GM21825 (cell line): ENCODE results near the gene SGPL1.
"Not testable (repeated sequence)": the region's sequence is repeated elsewhere in the genome, so short reads cannot be mapped to it uniquely, and the experiment has no call there.

ENCODE experiments used
- ATAC-seq: cut with Tn5 transposase; IDR thresholded peaks from one replicate; pipeline ENCODE4 v1.9.1; 2021; ENCODE audit warnings: mild to moderate bottlenecking, moderate library complexity; ENCODE audit not compliant: unreplicated experiment

Gene SGPL1

GRCh38 chr10:70917635-70918034, 101.9 kb downstream of the SGPL1 start:
- ATAC-seq = no peak

- ATAC-seq = no peak
Observed at GRCh38 chr10:70918851-70919530, 103.2 kb downstream of the SGPL1 start.

DNA sequence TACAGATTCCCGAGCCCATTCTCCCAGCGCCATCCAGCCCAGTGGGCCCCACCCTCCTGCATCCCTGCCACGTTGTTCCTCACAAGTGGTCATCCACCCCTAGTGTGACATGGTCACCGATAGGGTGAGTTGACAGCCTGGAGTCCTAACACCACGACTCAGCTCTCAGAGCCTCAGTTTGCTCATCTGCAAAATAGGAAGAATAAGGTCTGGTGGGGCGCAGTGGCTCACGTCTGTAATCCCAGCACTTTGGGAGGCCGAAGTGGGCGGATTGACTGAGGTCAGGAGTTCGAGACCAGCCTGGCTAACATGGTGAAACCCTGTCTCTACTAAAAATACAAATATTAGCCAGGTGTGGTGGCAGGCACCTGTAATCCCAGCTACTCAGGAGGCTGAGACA, 104.2 kb downstream of the SGPL1 start:
- not testable (repeated sequence) for ATAC-seq

DNA sequence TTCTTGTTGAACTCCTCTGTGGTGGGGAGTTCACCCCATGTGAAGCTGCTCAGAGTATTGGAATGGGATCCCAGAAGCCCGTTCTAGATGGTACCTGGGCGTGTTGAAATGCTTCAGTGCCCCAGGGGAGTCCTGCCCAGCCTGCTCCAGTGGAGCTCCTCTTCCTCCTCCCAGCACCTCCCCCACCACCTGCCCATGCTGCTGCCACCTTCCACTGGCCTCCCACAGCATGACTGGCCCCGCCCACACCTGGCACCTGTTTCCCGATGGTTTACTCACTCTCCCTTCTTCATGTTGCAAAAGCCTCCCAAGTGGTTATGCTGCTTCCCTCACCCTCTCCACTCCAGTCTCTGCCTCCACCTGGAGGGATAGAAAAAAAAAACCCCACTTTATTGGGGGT, 104.8 kb downstream of the SGPL1 start:
- no peak for ATAC-seq

DNA sequence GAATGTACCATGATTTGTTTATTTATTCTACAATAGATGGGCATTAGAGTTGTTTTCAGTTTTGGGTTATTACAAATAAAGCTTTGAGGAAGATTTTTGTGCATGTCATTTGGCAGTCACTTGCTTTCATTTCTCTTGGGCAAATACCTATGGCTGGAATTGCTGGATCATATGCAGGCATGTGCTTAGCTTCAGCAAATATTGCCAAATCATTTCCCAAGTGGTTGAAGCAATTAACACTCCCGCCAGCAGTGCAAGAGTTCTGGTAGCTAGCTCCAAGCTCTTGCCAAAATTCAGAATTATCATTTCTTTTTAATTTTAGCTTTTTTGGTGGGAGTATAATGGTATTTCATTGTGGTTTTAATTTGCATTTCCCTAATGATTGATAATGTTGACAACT, 105.5 kb downstream of the SGPL1 start:
- ATAC-seq = no peak

DNA sequence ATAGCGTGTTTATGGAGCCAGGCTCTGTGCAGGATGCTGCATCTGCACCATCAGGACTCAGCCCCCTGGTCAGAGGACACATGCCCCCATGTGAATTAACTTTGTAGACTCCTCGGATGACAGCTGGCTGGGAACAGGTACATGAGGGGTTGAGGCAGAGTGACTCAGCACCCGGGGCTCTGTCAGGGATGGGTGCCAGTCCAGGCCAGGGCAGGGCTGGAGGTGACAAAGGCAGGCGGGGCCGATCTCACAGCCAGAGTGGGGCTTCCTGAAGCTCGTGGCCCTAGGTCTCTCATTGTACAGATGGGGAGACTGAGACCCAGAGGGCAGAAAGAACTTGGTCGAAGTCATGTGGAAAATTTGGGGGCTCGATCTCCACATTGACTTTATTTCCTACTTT, 107.9 kb downstream of the SGPL1 start:
- no peak for ATAC-seq

- no peak for ATAC-seq
Observed at GRCh38 chr10:70925377-70926225, 109.9 kb downstream of the SGPL1 start.

GRCh38 chr10:70926226-70927000, 110.7 kb downstream of the SGPL1 start:
- no peak for ATAC-seq

DNA sequence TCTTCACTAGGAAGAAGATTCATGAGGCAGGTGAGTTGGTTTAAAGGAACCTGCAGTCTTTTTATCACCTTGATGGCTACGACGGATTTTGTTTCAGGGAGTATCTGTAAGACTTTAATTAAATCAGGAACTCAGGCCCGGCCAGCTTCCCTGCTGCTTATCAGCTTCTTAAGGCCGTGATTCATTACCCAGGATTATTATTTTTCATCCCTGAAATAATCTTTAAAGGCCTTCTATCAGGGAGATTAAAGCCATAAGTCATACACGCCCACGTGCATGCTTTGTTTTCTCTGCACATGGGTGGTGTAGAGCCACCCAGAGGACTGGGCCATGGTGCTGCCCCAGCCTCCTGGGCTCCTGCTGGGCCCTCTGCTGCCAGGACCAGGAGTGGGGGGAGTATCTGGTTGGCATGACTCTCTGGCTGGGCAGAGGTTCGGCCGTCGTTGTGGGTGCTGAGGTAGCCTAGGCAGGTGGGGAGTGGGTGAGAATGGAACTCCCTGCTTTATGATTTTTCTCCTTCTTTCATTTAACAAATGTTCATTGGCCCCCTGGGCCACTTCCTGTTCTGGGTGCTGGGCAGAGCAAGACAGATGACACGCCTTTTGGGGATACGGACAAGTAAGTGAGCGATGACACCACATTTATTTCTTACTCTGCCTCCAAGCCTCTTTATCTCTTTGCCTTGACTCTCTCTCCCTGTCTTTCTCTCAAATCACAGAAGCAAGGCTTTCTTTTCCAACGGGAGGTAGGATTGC, 111.6 kb downstream of the SGPL1 start:
- no peak for ATAC-seq

DNA sequence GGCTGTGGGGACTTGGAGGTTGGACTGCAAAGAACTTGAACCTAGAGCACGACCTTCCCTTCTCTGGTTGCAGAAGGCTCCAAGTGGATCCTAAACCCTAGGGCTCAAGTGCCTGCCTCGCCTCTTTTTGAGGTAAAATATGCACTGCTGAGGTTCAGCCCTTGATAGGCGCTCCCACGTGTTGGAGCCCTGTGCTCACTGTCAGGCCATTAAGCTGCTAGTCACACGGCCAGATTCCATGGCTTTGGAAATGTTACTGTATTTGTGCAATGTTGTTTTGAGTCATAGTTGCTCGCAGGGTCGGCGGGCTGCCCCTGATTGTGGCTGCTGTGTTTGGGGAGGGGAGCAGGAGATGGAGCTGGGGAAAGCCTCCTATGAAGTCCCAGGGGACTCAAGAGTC, 112.4 kb downstream of the SGPL1 start:
- ATAC-seq = no peak

GRCh38 chr10:70930263-70931000, 114.7 kb downstream of the SGPL1 start:
- no peak for ATAC-seq
